ENCODE measurements around the gene TMEM151B. TPM values are rescaled to one million over a fixed set of nuclear protein-coding genes. Genes with fewer than 3 reads are reported as not detected.
A peak's percentile ranks its signal among the peaks of the same experiment; 100 is the strongest.

Gene TMEM151B
- polyA plus RNA-seq, 2 of the 4 experiments (the other 2 are of a cell fraction): 0.01 TPM; not detected in 1

DNA sequence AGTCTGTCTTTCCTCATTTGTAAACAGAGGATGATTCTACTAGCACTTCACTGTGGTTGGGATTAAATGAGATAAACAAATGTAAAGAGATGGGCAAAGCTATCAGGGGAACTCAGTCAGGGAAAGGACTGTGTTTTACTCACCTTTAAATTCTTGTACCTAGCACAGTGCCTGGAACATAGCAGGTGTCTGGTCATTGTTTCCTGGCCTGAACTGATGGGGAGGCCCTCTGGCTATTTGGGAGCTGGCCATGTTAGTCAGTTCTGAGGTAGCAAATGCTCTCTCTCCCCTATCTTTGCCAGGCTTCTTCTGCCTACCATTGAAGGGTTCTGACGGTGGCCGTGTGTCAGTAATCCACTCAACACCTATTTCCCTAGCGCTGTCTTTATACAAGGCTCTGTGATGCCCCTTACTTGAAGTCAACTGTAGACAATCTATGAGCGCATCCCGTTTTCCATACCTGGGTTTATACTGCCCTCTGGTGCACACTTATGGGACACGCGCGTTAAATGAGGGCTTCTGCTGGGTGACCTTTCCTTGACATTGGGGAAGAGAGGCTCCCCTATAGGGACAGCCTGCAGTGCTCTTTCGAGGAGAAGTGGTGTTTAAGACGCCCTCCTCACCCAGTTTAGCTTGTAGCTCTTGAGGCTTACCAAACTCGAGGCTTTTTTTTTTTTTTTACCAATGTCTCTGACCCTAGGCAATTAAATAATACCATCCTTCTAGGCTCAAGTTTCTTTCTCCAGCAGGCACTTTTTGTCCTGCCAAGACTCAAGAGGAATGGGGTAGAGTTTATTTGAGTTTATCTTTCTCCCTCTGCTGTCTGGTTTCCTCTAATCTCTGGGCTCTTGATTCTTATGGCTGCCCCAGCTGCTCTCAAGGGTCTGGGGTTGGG, 68.2 kb downstream of the TMEM151B start:
- POLR2A ChIA-PET: no interaction called here

DNA sequence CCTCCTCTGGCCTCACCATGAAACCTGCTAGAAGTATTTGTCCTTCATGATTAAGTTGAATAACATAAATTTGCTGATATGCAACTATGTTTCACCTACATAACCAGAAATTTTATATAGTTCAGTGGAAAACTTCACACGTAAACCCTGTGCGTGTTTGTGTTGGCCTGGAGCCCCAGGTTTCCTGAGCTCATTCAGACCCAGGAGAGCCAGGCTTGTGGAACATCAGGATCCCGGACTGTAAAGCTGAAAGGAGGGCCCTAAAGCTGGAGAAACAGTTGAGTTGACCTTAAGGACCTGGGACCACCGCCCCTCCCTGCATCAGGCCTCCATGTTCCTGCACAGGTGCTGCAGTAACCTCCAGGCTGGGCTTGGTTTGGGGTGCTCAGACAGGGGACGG, 69.1 kb downstream of the TMEM151B start:
- TF ChIP-seq JUNB (IDR thresholded peaks at IDR 0.05) (no peak), KDM1A (IDR thresholded peaks at IDR 0.05; ENCODE audit: low read depth) (no peak), RCOR1 (IDR thresholded peaks at IDR 0.05; ENCODE audit: low read depth, low read length) (no peak), EP300 (IDR thresholded peaks at IDR 0.05) (no peak), CBX8 (IDR thresholded peaks at IDR 0.05) (no peak), CEBPB (IDR thresholded peaks at IDR 0.05) (no peak), SREBF2 (IDR thresholded peaks at IDR 0.05) (no peak), RNF2 (IDR thresholded peaks at IDR 0.05; ENCODE audit: borderline replicate concordance, low read depth) (no peak), ESRRA (IDR thresholded peaks at IDR 0.05; ENCODE audit: borderline replicate concordance, low read length) (no peak), EHF (CRISPR knock-in tag; IDR thresholded peaks at IDR 0.05) (no peak), ZC3H11A (IDR thresholded peaks at IDR 0.05) (no peak), RARB (CRISPR knock-in tag; IDR thresholded peaks at IDR 0.05) (no peak), HOXA7 (CRISPR knock-in tag; IDR thresholded peaks at IDR 0.05) (no peak)
- TF ChIP-seq, protein P1, sequence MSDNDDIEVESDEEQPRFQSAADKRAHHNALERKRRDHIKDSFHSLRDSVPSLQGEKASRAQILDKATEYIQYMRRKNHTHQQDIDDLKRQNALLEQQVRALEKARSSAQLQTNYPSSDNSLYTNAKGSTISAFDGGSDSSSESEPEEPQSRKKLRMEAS (IDR thresholded peaks at IDR 0.05): no peak
- TF ChIP-seq, protein P2, sequence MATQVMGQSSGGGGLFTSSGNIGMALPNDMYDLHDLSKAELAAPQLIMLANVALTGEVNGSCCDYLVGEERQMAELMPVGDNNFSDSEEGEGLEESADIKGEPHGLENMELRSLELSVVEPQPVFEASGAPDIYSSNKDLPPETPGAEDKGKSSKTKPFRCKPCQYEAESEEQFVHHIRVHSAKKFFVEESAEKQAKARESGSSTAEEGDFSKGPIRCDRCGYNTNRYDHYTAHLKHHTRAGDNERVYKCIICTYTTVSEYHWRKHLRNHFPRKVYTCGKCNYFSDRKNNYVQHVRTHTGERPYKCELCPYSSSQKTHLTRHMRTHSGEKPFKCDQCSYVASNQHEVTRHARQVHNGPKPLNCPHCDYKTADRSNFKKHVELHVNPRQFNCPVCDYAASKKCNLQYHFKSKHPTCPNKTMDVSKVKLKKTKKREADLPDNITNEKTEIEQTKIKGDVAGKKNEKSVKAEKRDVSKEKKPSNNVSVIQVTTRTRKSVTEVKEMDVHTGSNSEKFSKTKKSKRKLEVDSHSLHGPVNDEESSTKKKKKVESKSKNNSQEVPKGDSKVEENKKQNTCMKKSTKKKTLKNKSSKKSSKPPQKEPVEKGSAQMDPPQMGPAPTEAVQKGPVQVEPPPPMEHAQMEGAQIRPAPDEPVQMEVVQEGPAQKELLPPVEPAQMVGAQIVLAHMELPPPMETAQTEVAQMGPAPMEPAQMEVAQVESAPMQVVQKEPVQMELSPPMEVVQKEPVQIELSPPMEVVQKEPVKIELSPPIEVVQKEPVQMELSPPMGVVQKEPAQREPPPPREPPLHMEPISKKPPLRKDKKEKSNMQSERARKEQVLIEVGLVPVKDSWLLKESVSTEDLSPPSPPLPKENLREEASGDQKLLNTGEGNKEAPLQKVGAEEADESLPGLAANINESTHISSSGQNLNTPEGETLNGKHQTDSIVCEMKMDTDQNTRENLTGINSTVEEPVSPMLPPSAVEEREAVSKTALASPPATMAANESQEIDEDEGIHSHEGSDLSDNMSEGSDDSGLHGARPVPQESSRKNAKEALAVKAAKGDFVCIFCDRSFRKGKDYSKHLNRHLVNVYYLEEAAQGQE (IDR thresholded peaks at IDR 0.05): no peak
- TF ChIP-seq, protein P3, sequence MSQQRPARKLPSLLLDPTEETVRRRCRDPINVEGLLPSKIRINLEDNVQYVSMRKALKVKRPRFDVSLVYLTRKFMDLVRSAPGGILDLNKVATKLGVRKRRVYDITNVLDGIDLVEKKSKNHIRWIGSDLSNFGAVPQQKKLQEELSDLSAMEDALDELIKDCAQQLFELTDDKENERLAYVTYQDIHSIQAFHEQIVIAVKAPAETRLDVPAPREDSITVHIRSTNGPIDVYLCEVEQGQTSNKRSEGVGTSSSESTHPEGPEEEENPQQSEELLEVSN (IDR thresholded peaks at IDR 0.05; ENCODE audit: borderline replicate concordance, low read depth): no peak
- POLR2A ChIA-PET: no interaction called here
- no peaks in the 10 kb centered on the region for H3K9me3 ChIP-seq

More for the DNA sequence above, 68.2 kb downstream of the TMEM151B start:
- TF ChIP-seq RAD21 (conservative IDR thresholded peaks at IDR 0.05 in 1 of 2, IDR thresholded peaks at IDR 0.05 in 1 of 2): peak; percentile 79 to 87
- peak; percentile 70 for TF ChIP-seq SMC3 (IDR thresholded peaks at IDR 0.05)
- TF ChIP-seq, protein P4, sequence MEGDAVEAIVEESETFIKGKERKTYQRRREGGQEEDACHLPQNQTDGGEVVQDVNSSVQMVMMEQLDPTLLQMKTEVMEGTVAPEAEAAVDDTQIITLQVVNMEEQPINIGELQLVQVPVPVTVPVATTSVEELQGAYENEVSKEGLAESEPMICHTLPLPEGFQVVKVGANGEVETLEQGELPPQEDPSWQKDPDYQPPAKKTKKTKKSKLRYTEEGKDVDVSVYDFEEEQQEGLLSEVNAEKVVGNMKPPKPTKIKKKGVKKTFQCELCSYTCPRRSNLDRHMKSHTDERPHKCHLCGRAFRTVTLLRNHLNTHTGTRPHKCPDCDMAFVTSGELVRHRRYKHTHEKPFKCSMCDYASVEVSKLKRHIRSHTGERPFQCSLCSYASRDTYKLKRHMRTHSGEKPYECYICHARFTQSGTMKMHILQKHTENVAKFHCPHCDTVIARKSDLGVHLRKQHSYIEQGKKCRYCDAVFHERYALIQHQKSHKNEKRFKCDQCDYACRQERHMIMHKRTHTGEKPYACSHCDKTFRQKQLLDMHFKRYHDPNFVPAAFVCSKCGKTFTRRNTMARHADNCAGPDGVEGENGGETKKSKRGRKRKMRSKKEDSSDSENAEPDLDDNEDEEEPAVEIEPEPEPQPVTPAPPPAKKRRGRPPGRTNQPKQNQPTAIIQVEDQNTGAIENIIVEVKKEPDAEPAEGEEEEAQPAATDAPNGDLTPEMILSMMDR (IDR thresholded peaks at IDR 0.05): peak; percentile 74
- peak; percentile 93 for TF ChIP-seq ESRRA (IDR thresholded peaks at IDR 0.05; ENCODE audit: borderline replicate concordance, low read length)
- no peak for TF ChIP-seq FOSB (CRISPR knock-in tag; IDR thresholded peaks at IDR 0.05)
- no peak overlapping the region for H3K4me3 ChIP-seq
- FAIRE-seq (no peak), ATAC-seq (peak; percentile 89 to 92), DNase-seq (ENCODE audit: low read depth in 1 of 2, low spot score in 1 of 2) (peak; percentile 33 to 60)
- 1% methylated on average over 11 of the region's 11 CpGs for WGBS (ENCODE audit: missing lambda C conversion rate)
- H3K4me1 ChIP-seq: no peaks in the 10 kb centered on the region
- CTCF ChIA-PET: interaction anchor here (0.6 to 7.2 kb wide), 40 partner anchors 9 to 250 kb away, joined by 3 to 181 read pairs (median 4); partner anchors contain the start of genes AARS2, NFKBIE and TMEM151B
- no peak overlapping the region for H3K27ac ChIP-seq
- H3K4me2 ChIP-seq: no peak overlapping the region
- H3K9me3 ChIP-seq: no peaks in the 10 kb centered on the region

More for the DNA sequence above, 69.1 kb downstream of the TMEM151B start:
- 64% methylated on average over 5 of the region's 5 CpGs for WGBS (ENCODE audit: missing lambda C conversion rate)
- DNase-seq (ENCODE audit: low read depth in 1 of 2, low spot score in 1 of 2) (no peak), ATAC-seq (no peak), FAIRE-seq (no peak)
- CTCF ChIA-PET: interaction anchor here (0.6 to 7.2 kb wide), 29 partner anchors 9 to 243 kb away, joined by 3 to 181 read pairs (median 4); partner anchors contain the start of genes AARS2, NFKBIE and TMEM151B
- no peak overlapping the region for H3K4me2 ChIP-seq
- no peak overlapping the region for H3K27ac ChIP-seq
- H3K4me3 ChIP-seq: no peak overlapping the region
- H3K4me1 ChIP-seq: no peaks in the 10 kb centered on the region
